Endothelial cell of umbilical vein (primary cell): ENCODE measurements around the gene SNIP1. TPM values are rescaled to one million over a fixed set of nuclear protein-coding genes. Genes with fewer than 3 reads are reported as not detected.
"Not testable (repeated sequence)": the region's sequence is repeated elsewhere in the genome, so short reads cannot be mapped to it uniquely, and the experiment has no call there.

ENCODE experiments used
- BruUV-seq: library from RNA; stranded (reverse); fragments of 400-500 nt; replicated peaks from 2 replicates; lab custom pipeline; 2021; lab: Mats Ljungman, UMichigan
- CTCF ChIA-PET: fragments of 300-600, 350-600 bp; sonication (Branson Sonifier 250); formaldehyde crosslinking; loops from one replicate; lab custom pipeline; 2021; ENCODE audit warnings: antibody characterized with exemption, inconsistent platforms; lab: Charles Lee
- POLR2A ChIA-PET: fragments of 300-600, 350-600 bp; sonication (Branson Sonifier 250); formaldehyde crosslinking; loops from one replicate; lab custom pipeline; 2021; ENCODE audit warnings: antibody characterized with exemption, inconsistent platforms; lab: Charles Lee
- DNase-seq: peaks from one replicate; pipeline ENCODE4 v3.0.0-alpha.2; 2011; ENCODE audit warnings: low read depth, low spot score
- FAIRE-seq: peaks from 2 replicates; lab custom pipeline; 2011; peaks lifted over from hg19 to GRCh38; lab: Jason Lieb, UNC
- H2AFZ ChIP-seq: 2 replicates; pipeline ENCODE4 v1.6.0; 2012; ENCODE audit warnings: low read depth, low read length, control low read depth, inconsistent platforms
- H3K27ac ChIP-seq: 2 replicates; pipeline ENCODE4 v1.5.1; 2011; ENCODE audit warnings: low read depth, mild to moderate bottlenecking, control low read depth, low read length, moderate library complexity; ENCODE audit not compliant: insufficient read depth
- H3K27me3 ChIP-seq, 2 experiments: 2 replicates each; pipeline versions ENCODE4 v1.6.0 to v1.6.1; 2011; ENCODE audit warnings: low read length in 2 of 2, mixed read lengths in 1 of 2; ENCODE audit not compliant: control insufficient read depth in 2 of 2, insufficient read depth in 2 of 2
- H3K36me3 ChIP-seq, 2 experiments: 2 replicates in 1 of 2; 3 replicates in 1 of 2; pipeline ENCODE4 v1.5.1; 2011; ENCODE audit warnings: low read length in 2 of 2, mild to moderate bottlenecking in 1 of 2, moderate library complexity in 1 of 2; ENCODE audit not compliant: control insufficient read depth in 2 of 2, insufficient read depth in 2 of 2; ENCODE audit errors: extremely low read depth in 1 of 2
- H3K4me1 ChIP-seq: 3 replicates; pipeline ENCODE4 v1.5.1; 2011; ENCODE audit warnings: mild to moderate bottlenecking, low read length; ENCODE audit not compliant: control insufficient read depth, insufficient read depth; ENCODE audit errors: extremely low read depth
- H3K4me2 ChIP-seq: 2 replicates; pipeline ENCODE4 v1.6.1; 2011; ENCODE audit warnings: low read length, control low read depth, mixed read lengths; ENCODE audit not compliant: insufficient read depth
- H3K4me3 ChIP-seq, 3 experiments: fragments of 200-600 bp in 1 of 3; sonication (generic), shearing (Covaris generic) in 1 of 3; replicated peaks in 1 of 3; 2 replicates each; pipeline ENCODE4 v1.5.1; 2011 to 2016; ENCODE audit warnings: control low read depth in 3 of 3, low read length in 3 of 3, mild to moderate bottlenecking in 2 of 3, inconsistent platforms in 1 of 3, low read depth in 1 of 3, moderate library complexity in 1 of 3; ENCODE audit not compliant: insufficient read depth in 1 of 3
- H3K79me2 ChIP-seq: 2 replicates; pipeline ENCODE4 v1.6.0; 2012; ENCODE audit warnings: low read length, inconsistent platforms; ENCODE audit not compliant: control insufficient read depth, insufficient read depth
- H3K9ac ChIP-seq: replicated peaks from 2 replicates; pipeline ENCODE3; 2011; ENCODE audit warnings: low read length, control low read depth; ENCODE audit not compliant: insufficient read depth; ENCODE audit errors: extremely low read depth
- H3K9me1 ChIP-seq: replicated peaks from 3 replicates; pipeline ENCODE4 v1.6.0; 2011; ENCODE audit warnings: mild to moderate bottlenecking, low read length; ENCODE audit not compliant: control insufficient read depth, insufficient read depth; ENCODE audit errors: extremely low read depth
- H3K9me3 ChIP-seq: replicated peaks from 2 replicates; pipeline ENCODE4 v1.5.1; 2012; ENCODE audit warnings: low read length, inconsistent platforms; ENCODE audit not compliant: control insufficient read depth, insufficient read depth
- H4K20me1 ChIP-seq: replicated peaks from 2 replicates; pipeline ENCODE3; 2011; ENCODE audit warnings: mild to moderate bottlenecking, low read length; ENCODE audit not compliant: control insufficient read depth, insufficient read depth; ENCODE audit errors: extremely low read depth
- EZH2 ChIP-seq: IDR thresholded peaks from 2 replicates; pipeline ENCODE4 v1.6.1; 2012; ENCODE audit warnings: borderline replicate concordance, low read depth, mild to moderate bottlenecking, moderate library complexity, low read length, inconsistent platforms; ENCODE audit not compliant: severe bottlenecking
- FOS ChIP-seq: IDR thresholded peaks from 2 replicates; pipeline ENCODE4 v1.6.1; 2011; ENCODE audit warnings: mild to moderate bottlenecking, low read length, moderate library complexity, borderline replicate concordance; ENCODE audit not compliant: insufficient read depth
- GATA2 ChIP-seq: IDR thresholded peaks from 2 replicates; pipeline ENCODE4 v1.7.0; 2011; ENCODE audit warnings: low read depth, mild to moderate bottlenecking, moderate library complexity, mixed read lengths, low read length; ENCODE audit not compliant: insufficient read length, insufficient read depth
- JUN ChIP-seq: IDR thresholded peaks from 2 replicates; pipeline ENCODE4 v1.6.1; 2011; ENCODE audit warnings: borderline replicate concordance, low read depth; ENCODE audit not compliant: insufficient read length, insufficient read depth
- MYC ChIP-seq: IDR thresholded peaks from one replicate; pipeline ENCODE4 v1.6.1; 2011; ENCODE audit warnings: mild to moderate bottlenecking, low read depth, low read length
- POLR2A ChIP-seq: IDR thresholded peaks from 2 replicates; pipeline ENCODE4 v1.6.1; 2012; ENCODE audit warnings: low read depth, mild to moderate bottlenecking, control low read depth, low read length
- POLR2AphosphoS5 ChIP-seq: IDR thresholded peaks from 2 replicates; pipeline ENCODE4 v1.6.1; 2012; ENCODE audit warnings: low read depth, mild to moderate bottlenecking, control low read depth, low read length, moderate library complexity; ENCODE audit not compliant: insufficient read depth
- dilution Hi-C: fragments of 300-500 bp; cut with MboI; formaldehyde crosslinking; loops from one replicate; pipeline ENCODE4 v1.15.0; 2019; ENCODE audit warnings: low sequenced_read_pairs; ENCODE audit not compliant: extremely low pct_ligation_motif_present
- intact Hi-C: fragments of 100-400 bp; cut with micrococcal nuclease; formaldehyde crosslinking; loops from one replicate; pipeline ENCODE4 v1.10.0; 2022
- polyA plus RNA-seq, 4 experiments: library from polyadenylated mRNA; depleted of rRNA in 3 of 4; stranded (reverse) in 3 of 4; unstranded in 1 of 4; fragments of >200 nt; gene quantifications; 2 replicates each; pipeline versions ENCODE4 v1.2.1 to v1.2.3, GENCODE V29; 2011 to 2012; ENCODE audit warnings: missing spikeins in 1 of 4
- total RNA-seq: library from RNA; stranded (reverse); gene quantifications from 2 replicates; pipeline ENCODE4 v1.2.3, GENCODE V29; 2021
- TF ChIP-seq, protein P1 (sequence below): IDR thresholded peaks from 2 replicates; pipeline ENCODE4 v1.6.1; 2011; ENCODE audit not compliant: insufficient read depth, insufficient read length
- TF ChIP-seq, protein P2 (sequence below), 2 donors: IDR thresholded peaks; 1 replicate in 1 of 2; 2 replicates in 1 of 2; pipeline ENCODE4 v1.5.1; 2011; ENCODE audit warnings: low read length in 2 of 2, mild to moderate bottlenecking in 2 of 2, moderate library complexity in 2 of 2, control low read depth in 1 of 2, inconsistent platforms in 1 of 2, low read depth in 1 of 2; ENCODE audit not compliant: insufficient read depth in 1 of 2; ENCODE audit errors: extremely low read depth in 1 of 2

SNIP1 gene
- total and polyA plus RNA-seq, 2 donors (not counting 3 experiments of a cell fraction or from before 2014, with no cell fraction given) = 3.7 to 18.4 TPM

DNA sequence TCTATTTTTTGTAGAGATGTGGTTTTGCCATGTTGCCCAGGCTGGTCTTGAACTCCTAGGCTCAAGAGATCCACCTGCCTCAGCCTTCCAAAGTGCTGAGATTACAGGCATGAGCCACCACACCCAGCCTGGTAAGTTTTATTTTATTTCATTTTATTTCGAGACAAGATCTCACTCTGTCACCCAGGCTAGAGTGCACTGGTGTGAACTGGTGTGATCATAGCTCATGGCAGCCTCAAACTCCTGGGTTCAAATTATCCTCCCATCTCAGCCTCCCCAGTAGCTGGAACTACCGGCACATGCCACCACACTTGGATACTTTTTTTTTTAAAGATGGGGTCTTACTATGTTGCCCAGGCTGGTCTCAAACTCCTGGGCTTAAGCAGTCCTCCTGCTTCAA lies 51.3 kb downstream of the SNIP1 start:
- H3K9ac ChIP-seq, H2AFZ ChIP-seq, H3K27me3 ChIP-seq, DNase-seq, H3K4me2 ChIP-seq, POLR2A ChIA-PET, H3K27ac ChIP-seq, FAIRE-seq, dilution Hi-C loops, H3K9me3 ChIP-seq, H3K9me1 ChIP-seq, H4K20me1 ChIP-seq, H3K4me3 ChIP-seq, BruUV-seq, intact Hi-C loops, H3K79me2 ChIP-seq, H3K4me1 ChIP-seq: not testable (repeated sequence)
- CTCF ChIA-PET = interaction anchor here (0.7 to 1.8 kb wide), 4 partner anchors 12 to 1014 kb away, joined by 3 to 16 read pairs (median 6); partner anchors contain the start of gene MEAF6
- peaks cover 17% of the 10 kb centered on the region in 2 experiments for H3K36me3 ChIP-seq

DNA sequence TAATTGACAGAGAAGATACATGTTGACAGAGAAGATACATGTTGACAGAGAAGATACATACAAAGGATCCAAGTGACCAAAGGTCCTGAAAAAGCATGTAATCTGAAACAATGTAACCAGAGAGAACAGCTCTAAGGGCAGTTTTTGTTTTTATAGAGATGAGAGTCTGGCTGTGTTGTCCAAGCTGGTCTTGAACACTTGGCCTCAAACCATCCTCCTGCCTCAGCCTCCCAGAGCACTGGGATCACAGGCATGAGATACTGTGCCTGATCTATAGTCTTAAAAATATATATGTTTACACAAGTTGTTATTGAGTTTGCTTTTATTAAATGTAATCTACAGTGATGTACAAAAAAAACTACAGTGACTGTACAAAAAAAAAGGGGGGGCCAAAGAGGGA lies 52.0 kb downstream of the SNIP1 start:
- Histone ChIP-seq H2AFZ (no peak overlapping the region), H4K20me1 (no peaks in the 10 kb centered on the region), H3K4me3 (no peak overlapping the region), H3K4me2 (no peak overlapping the region), H3K79me2 (peaks cover 5% of the 10 kb centered on the region), H3K9me3 (no peaks in the 10 kb centered on the region), H3K4me1 (peaks cover 9% of the 10 kb centered on the region), H3K27ac (no peak overlapping the region), H3K27me3 (no peaks in the 10 kb centered on the region), H3K9me1 (no peaks in the 10 kb centered on the region), H3K36me3 (peaks cover 17% of the 10 kb centered on the region in 2 experiments), H3K9ac (no peak overlapping the region)
- ChIA-PET CTCF (interaction anchor here (1.7 to 1.8 kb wide), 2 partner anchors 13 to 15 kb away, joined by 9 to 16 read pairs; partner anchors contain the start of gene MEAF6), POLR2A (no interaction called here)
- no peak for FAIRE-seq
- BruUV-seq = no TSS peak
- DNase-seq = no peak
- dilution Hi-C loops (no loop called here), intact Hi-C loops (no loop called here)
- TF ChIP-seq FOS (no peak), MYC (no peak), JUN (no peak), POLR2A (no peak), GATA2 (no peak), POLR2AphosphoS5 (no peak), EZH2 (no peak)
- TF ChIP-seq, protein P1, sequence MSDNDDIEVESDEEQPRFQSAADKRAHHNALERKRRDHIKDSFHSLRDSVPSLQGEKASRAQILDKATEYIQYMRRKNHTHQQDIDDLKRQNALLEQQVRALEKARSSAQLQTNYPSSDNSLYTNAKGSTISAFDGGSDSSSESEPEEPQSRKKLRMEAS = no peak
- TF ChIP-seq, protein P2, sequence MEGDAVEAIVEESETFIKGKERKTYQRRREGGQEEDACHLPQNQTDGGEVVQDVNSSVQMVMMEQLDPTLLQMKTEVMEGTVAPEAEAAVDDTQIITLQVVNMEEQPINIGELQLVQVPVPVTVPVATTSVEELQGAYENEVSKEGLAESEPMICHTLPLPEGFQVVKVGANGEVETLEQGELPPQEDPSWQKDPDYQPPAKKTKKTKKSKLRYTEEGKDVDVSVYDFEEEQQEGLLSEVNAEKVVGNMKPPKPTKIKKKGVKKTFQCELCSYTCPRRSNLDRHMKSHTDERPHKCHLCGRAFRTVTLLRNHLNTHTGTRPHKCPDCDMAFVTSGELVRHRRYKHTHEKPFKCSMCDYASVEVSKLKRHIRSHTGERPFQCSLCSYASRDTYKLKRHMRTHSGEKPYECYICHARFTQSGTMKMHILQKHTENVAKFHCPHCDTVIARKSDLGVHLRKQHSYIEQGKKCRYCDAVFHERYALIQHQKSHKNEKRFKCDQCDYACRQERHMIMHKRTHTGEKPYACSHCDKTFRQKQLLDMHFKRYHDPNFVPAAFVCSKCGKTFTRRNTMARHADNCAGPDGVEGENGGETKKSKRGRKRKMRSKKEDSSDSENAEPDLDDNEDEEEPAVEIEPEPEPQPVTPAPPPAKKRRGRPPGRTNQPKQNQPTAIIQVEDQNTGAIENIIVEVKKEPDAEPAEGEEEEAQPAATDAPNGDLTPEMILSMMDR (IDR thresholded peaks at IDR 0.05; ENCODE audit: extremely low read depth in 1 of 2, insufficient read depth in 1 of 2, low read depth in 1 of 2, low read length in 2 of 2) = no peak
